G401 (cell line): ENCODE results near the gene ANTXRL. TPM values are rescaled to one million over a fixed set of nuclear protein-coding genes. Genes with fewer than 3 reads are reported as not detected.
"Not testable (repeated sequence)": the region's sequence is repeated elsewhere in the genome, so short reads cannot be mapped to it uniquely, and the experiment has no call there.

Experiments used
- DNase-seq: peaks from one replicate; pipeline ENCODE4 v3.0.0-alpha.2; 2015; ENCODE audit warnings: low spot score
- in situ Hi-C: cut with HindIII; loops from 2 replicates; pipeline ENCODE4 v1.10.0; 2016; ENCODE audit warnings: low sequenced_read_pairs, mixed read lengths
- total RNA-seq: library from RNA; depleted of rRNA; stranded (reverse); fragments of >200 nt; shearing (Covaris generic); gene quantifications from 2 replicates; pipeline ENCODE4 v1.2.3, GENCODE V29; 2014; rRNA removed

ANTXRL gene
- total RNA-seq = not detected in 2 replicates

DNA sequence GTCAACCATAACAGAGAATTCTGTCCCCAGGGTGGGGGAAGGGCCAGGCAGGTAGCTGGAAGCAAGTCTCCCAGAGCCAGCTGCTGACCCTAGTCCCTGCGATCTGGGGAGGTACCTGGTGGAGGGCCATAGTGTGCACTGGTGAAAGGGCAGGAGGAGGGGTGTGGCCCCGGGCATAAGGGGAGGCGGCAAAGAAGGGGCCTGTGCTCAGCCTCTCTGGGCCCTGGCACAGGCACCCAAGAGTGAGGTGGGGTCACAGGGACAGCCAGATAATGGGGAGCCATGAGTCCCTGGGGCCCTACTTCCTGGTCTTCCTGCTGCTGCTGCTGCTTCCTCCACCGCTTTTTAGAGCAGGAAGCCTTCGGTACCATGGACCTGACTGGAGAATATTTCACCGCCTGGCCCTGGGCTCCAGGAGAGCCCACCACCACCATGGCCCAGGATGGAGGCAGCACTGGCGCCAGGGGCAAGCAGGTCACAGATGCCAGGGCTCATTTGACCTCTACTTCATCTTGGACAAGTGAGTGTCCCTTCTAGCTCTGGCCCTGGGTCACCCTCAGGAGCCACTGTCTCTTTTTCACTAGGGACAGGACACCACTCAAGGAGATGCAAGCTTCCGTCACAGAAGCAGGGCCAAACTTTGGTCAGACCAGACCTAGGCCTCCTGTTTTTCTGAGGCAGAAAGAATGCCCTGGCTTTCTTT lies at the start of gene ANTXRL:
TSS of gene ANTXRL (plus strand) at position 7 of the 703 bp plus-strand sequence. CDS start at position 273, 266 bp downstream.
- DNase-seq = no peak
- in situ Hi-C loops = no loop called here

GRCh38 chr10:46237815-46238510 lies 48.8 kb upstream of the ANTXRL start:
- in situ Hi-C loops = loop anchor here (25.0 kb wide), 1 partner anchor 299 kb away; no protein-coding TSS in a partner anchor
- no peak for DNase-seq

- in situ Hi-C loops = loop anchor here (25.0 kb wide), 1 partner anchor 298 kb away; no protein-coding TSS in a partner anchor
- DNase-seq = no peak
Measured at GRCh38 chr10:46239247-46239646, 47.5 kb upstream of the ANTXRL start.

- in situ Hi-C loops = loop anchor here (25.0 kb wide), 1 partner anchor 297 kb away; no protein-coding TSS in a partner anchor
- DNase-seq = no peak
Measured at GRCh38 chr10:46239993-46240683, 46.7 kb upstream of the ANTXRL start.

DNA sequence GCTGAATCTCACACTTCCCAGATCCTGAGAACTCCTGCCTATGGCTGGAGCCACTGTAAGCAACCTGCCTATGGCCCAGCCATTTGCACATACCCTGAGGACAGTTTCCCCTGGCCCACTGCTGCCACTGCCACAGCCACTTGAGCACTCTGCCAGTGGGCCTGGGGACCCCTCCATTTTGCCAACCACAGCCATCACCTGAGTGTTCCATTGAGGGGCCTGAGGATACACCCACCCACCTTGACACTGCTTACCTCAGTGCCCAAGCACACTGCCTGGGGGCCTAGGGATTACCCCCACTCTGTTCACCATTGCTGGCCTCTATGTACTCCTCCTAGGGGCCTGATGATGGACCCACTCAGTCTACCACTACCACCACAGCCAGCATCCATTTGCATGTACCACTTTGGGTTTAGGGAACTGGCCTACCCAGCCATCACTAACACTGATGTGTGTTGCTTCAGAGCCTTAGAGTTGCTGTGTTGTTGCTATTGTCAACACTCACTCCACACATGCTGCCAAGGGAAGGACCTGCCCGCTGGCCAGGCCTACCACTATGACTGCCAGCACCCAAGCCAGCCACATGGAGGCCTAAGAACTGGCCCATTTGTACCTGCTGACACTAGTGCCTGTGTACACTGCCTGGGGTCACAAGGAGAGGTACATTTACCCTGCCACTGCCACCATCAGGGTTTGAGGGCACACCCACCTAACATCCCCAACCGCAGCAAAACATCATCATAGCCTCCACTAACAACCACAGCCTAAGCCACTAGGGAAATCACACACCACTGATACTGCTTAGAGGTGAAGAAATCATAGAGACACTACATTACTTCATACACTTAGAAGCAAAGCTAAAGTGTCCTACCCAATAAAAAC lies 45.9 kb upstream of the ANTXRL start:
- in situ Hi-C loops = loop anchor here (25.0 kb wide), 1 partner anchor 296 kb away; no protein-coding TSS in a partner anchor
- no peak for DNase-seq

DNA sequence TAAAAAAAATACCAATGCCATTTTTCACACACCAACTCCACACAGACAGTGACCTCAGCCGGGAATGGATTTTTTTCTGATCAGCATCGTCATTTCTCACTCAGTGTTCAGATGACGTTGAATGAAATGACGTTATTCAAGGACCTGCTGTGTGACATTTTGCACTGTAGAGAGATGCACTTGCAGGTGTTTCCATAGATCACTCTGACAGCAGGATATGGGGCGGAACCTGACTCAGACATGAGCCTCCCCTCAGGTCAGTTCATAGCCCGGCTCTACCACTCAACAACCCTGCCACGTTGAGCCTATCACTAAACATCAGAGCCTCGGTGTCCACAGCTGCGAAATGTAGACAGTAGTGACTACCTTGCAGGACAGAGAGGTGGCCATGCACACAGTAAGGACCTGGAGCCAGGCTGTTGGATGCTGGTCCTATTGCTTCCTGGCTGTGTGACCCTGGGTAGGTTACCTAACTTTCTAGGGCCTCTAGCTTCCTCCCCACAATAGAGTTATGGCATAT lies 41.4 kb upstream of the ANTXRL start:
- DNase-seq = no peak
- in situ Hi-C loops = loop anchor here (25.0 kb wide), 1 partner anchor 292 kb away; no protein-coding TSS in a partner anchor

DNA sequence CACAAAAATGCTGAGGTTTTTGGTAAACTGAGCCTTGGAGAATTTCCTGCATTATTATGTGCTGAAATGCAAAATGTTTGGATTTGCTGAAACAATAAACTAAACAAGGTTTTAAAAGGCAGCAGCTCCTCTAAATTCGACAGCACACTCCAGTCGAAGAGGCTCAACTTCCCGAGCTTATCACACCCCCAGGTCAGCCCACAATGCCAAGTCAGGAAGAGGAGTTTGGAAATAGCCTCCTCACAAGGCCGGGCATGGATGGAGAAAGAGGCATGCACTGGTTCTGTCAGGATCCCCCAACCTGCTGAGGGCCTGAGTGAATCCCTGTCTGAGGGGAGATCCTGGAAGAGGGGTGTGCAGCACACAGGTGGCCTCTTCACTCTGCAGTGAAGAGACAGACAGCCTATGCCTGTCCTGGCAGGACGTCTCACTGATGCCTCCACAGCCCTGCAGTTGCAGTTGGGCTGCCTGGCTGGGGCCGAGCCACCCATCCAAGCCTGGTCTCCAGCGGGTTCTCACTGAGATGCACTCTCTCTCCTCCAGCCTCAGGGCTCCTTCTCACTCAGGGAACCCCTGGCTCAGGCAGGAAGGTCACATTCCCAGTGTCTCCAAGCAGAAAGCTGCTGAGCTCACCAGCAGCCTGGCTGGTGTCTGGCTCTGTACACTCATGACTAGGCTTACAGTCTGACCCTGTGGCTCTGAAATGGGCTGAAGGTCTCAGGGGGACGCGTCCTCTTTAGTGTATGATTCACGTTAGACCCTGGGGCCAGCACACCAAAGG lies 40.2 kb upstream of the ANTXRL start:
- DNase-seq = not testable (repeated sequence)
- in situ Hi-C loops = loop anchor here (25.0 kb wide), 1 partner anchor 291 kb away; no protein-coding TSS in a partner anchor

GRCh38 chr10:46247181-46247475 lies 39.7 kb upstream of the ANTXRL start:
- in situ Hi-C loops = loop anchor here (25.0 kb wide), 1 partner anchor 290 kb away; no protein-coding TSS in a partner anchor
- no peak for DNase-seq

DNA sequence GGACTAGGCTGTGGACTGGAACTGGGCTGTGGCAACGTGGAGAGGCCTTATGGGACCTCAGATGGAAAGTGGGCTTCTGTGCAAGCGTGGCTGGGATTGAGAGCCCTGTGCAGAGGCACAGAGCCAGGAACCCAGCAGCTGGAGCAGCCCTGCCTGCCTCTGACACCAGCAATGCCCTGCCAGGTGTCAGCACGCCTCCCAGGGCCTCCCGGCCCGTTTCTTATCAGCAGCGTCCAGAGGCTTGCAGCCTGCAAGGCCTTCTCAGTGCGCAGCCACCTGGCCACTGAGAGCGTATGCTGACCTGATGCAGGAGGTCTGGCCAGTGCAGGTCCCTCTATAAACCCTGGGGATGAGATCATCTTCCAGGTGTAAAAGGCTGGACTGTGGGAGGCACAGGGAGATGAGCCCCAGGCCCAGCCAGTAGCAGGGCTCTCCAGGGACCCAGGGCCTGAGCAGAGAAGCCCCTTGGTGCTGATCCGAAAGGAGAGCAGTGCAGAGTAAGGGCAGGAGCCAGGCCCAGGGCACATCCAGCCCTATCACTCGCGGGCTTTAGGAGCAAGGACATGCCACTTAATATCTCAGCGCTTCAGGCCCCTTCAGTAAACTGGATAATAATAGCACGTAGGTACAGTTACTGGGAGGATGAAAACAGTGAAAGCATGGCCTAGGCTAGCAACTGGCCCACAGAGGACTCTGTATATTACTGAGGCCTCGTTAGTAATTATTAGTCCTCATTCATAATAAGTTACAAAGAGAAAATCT lies 38.8 kb upstream of the ANTXRL start:
- in situ Hi-C loops = loop anchor here (25.0 kb wide), 1 partner anchor 289 kb away; no protein-coding TSS in a partner anchor
- no peak for DNase-seq

- in situ Hi-C loops = loop anchor here (25.0 kb wide), 1 partner anchor 289 kb away; no protein-coding TSS in a partner anchor
- DNase-seq = no peak
Measured at GRCh38 chr10:46248651-46249146, 38.1 kb upstream of the ANTXRL start.

DNA sequence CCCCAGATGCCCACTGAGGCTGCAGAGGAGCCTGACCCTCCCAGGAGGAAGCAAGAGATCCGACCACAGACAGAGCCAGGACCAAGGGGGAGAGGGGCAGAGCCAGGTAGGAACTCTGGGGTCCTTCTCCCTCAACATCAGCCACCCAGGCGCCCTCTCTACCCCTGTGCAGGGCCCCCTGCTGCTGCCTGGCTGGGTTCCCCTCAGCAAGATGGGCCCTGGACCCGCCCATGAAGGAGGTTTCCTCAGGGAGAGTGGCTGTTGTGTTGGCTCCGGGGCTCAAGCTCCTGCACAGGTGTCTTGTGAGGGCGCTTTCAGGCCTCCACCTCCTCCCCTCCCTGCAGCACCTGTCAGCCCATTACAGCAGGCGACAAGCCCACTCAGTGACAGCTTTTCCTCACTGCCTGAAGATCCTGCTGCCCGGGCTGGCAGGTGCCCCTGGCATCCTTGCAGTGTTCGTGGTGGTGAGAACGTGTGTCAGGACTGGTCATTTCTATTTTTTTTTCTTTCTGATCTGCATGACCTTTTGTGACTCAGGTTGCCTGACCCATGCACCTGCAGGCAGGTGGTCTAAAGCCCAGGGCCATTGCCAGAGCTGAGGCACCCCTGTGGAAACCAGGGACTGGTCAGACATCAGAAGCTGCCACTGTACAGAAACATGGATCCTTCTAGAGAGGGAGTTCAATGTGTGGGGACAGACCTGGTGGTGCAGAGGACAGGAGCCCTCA lies 37.0 kb upstream of the ANTXRL start:
- not testable (repeated sequence) for DNase-seq
- in situ Hi-C loops = loop anchor here (25.0 kb wide), 1 partner anchor 288 kb away; no protein-coding TSS in a partner anchor

- in situ Hi-C loops = no loop called here
- DNase-seq = no peak
Measured at GRCh38 chr10:46250481-46250880, 36.3 kb upstream of the ANTXRL start.

DNA sequence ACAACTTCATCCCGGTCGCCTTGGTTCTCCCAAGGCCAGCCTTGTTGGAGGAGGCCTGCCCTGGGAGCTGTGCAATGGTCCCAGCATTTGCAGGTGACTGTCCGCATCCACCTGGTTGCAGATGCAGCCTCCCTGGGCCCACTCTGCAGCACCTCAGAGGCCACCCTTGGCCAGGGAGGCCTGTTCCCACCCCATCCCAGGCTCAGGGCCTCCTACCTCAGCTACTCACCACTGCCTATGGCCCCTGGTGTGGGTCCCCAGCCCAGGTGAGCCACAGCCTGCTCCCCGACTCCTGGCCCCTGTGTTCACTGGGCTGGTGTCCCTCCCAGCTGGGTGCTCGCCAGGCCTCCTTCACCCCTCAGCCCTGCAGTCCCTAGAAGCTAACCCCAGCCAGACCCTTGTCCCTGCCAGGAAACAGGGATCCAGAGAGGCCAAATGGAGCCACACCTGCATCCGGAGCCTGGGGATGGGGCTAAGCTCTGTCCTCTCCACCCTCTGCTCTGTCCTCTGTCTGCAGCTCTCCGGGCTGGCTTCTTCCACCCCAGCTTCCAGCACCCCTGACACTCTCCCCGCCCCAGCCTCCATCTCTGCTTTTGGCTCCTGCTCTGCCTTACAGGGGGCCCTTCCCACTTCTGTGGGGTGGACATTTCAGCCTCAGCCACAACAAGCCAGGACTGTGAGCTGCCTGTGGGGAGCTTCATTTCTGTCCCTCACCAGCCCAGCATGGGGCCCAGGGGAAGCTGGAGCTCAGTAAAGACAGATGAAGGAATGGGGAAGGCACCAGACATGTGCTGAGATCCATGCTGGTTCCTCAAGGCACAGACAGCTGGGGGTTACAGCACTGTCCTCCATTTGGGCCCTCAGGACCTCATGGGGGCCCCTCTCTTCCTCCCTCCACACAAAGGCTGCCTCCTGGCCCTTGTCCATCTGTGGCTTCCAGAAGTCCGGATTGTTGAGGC lies 35.6 kb upstream of the ANTXRL start:
- in situ Hi-C loops = no loop called here

GRCh38 chr10:46251857-46252847 lies 34.6 kb upstream of the ANTXRL start:
- in situ Hi-C loops = no loop called here
- DNase-seq = no peak

More for the DNA sequence above, 35.6 kb upstream of the ANTXRL start:
- DNase-seq = no peak
